Measurements from ENCODE around the gene SLC25A34.

SLC25A34 gene

GRCh38 chr1:15761366-15762128 lies 25.5 kb downstream of the SLC25A34 start:
- in situ Hi-C loops (cut with MboI; ENCODE audit: low pct_unique_long_range_greater_than_20kb, low sequenced_read_pairs, unreplicated experiment) = no loop called here
- DNase-seq (ENCODE audit: low spot score) = peak; percentile 33
- no peak for TF ChIP-seq CTCF (IDR thresholded peaks at IDR 0.05; ENCODE audit: extremely low read depth, insufficient read depth, missing control alignments)

GRCh38 chr1:15762546-15762945 lies 26.5 kb downstream of the SLC25A34 start:
- peak; percentile 15 for DNase-seq (ENCODE audit: low spot score)
- in situ Hi-C loops (cut with MboI; ENCODE audit: low pct_unique_long_range_greater_than_20kb, low sequenced_read_pairs, unreplicated experiment) = no loop called here
- TF ChIP-seq CTCF (IDR thresholded peaks at IDR 0.05; ENCODE audit: extremely low read depth, insufficient read depth, missing control alignments) = no peak

GRCh38 chr1:15764269-15764764 lies 28.3 kb downstream of the SLC25A34 start:
- no peak for DNase-seq (ENCODE audit: low spot score)
- no peak for TF ChIP-seq CTCF (IDR thresholded peaks at IDR 0.05; ENCODE audit: extremely low read depth, insufficient read depth, missing control alignments)
- in situ Hi-C loops (cut with MboI; ENCODE audit: low pct_unique_long_range_greater_than_20kb, low sequenced_read_pairs, unreplicated experiment) = no loop called here

- DNase-seq (ENCODE audit: low spot score) = no peak
- in situ Hi-C loops (cut with MboI; ENCODE audit: low pct_unique_long_range_greater_than_20kb, low sequenced_read_pairs, unreplicated experiment) = no loop called here
- no peak for TF ChIP-seq CTCF (IDR thresholded peaks at IDR 0.05; ENCODE audit: extremely low read depth, insufficient read depth, missing control alignments)
Measured at GRCh38 chr1:15764890-15765289, 28.8 kb downstream of the SLC25A34 start.

- in situ Hi-C loops (cut with MboI; ENCODE audit: low pct_unique_long_range_greater_than_20kb, low sequenced_read_pairs, unreplicated experiment) = no loop called here
- DNase-seq (ENCODE audit: low spot score) = no peak
- no peak for TF ChIP-seq CTCF (IDR thresholded peaks at IDR 0.05; ENCODE audit: extremely low read depth, insufficient read depth, missing control alignments)
Measured at GRCh38 chr1:15765495-15766194, 29.6 kb downstream of the SLC25A34 start.

- no peak for TF ChIP-seq CTCF (IDR thresholded peaks at IDR 0.05; ENCODE audit: extremely low read depth, insufficient read depth, missing control alignments)
- no peak for DNase-seq (ENCODE audit: low spot score)
- in situ Hi-C loops (cut with MboI; ENCODE audit: low pct_unique_long_range_greater_than_20kb, low sequenced_read_pairs, unreplicated experiment) = no loop called here
Measured at GRCh38 chr1:15767941-15768340, 31.9 kb downstream of the SLC25A34 start.

Data from GM13977 (cell line).